ENCODE results near the gene MDH1B.
"Not testable (repeated sequence)": the region's sequence is repeated elsewhere in the genome, so short reads cannot be mapped to it uniquely, and the experiment has no call there.

Gene MDH1B

DNA sequence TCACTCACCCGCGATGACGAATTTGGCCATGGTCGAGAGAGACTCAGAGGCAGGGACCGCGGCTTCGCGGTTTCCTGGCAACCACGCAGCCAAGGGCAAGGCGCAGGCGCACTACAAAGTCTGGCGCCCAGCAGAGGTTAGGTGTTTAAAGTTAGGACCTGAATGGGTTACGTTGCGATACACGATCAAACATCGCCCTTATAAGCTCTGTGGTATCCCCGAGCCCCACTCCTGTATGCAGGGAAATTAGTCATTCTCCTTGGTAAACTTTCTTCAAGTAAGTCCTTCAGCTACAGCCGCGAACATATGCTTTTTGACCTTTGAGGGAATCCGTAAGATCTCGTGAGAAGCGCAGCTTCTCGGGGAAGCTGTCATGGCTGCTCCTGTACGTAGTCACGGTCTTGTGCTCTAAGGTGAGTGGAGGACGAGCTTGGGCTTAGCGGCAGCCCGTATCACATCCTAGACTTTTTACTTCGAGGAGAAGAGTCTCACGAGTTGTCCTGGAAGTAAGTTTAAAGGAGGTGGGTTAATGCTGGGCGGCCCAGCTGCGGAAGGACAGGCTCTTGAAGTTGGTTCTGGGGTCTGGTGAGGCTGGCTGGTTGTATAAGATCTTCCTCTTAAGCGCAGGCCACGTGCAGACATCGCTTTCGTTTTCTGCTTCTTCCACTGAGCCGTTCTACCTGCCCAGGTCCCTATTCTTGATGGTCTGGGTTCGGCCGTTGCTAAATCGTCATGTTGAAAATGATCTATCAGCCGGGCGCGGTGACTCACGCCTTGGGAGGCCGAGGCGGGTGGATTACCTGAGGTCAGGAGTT, at the start of gene MDH1B, which contains the start of gene FASTKD2:
TSS of gene MDH1B (minus strand) at position 87 of the 815 bp plus-strand sequence. CDS start at position 30, 57 bp downstream.
TSS of gene FASTKD2 (plus strand) at position 365 of the 815 bp plus-strand sequence. CDS start 1,088 bp downstream, outside the sequence.
- DNase-seq = peak; percentile 94

DNA sequence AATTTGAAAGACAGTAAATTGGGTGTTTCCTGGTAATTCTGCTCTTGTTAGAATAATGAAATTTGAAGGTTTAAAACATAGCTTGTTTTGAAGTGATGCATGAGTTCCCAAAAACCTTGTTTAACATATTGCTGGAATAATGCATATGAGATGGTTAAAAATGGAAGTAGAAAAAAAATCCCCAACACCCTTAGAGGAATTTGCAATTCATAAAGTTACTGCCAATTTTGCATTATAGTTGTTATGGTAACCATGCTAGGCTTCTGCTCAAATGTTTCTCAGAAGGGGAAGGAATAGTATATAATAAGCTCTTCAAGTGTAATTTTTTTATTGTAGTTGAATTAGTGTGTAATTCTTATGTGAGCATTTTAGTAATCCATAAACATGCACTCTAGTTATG, 49.4 kb upstream of the MDH1B start:
- no peak for DNase-seq

DNA sequence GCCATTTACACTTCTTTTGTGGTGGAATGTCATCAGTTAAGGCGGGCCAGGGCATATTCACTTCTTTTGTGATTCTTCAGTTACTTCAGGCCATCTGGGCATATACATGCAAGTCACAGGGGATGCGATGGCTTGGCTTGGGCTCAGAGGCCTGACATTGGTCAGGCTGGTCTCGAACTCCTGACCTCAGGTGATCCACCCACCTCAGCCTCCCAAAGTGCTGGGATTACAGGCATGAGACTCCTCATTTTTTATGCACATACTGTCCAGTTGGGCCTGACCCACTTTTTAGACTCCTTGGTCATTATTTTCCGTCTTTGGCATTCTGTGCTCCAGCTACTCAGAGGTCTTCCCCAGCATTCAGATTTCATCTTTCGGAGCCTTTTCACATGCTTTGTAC, 47.3 kb upstream of the MDH1B start:
- not testable (repeated sequence) for DNase-seq

DNA sequence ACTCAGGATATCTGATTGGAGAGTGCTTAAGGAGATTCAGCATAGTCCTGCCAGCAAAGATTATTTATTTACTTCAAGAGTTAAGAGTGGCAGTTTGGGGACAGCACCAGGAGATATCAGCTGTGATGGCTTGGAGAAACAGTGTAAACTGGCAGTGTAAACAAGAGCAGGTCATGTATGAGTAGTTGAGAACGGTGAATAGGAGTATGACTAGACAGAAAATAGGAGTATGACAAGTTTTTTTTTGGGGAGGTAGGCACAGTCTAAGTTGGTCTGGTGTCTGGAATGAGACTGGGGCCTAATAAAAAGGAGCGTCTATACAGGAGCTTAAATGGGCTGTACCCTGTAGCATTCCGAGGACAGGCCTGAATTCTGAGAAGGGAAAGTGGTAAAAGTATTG, 42.5 kb upstream of the MDH1B start:
- DNase-seq = not testable (repeated sequence)

DNA sequence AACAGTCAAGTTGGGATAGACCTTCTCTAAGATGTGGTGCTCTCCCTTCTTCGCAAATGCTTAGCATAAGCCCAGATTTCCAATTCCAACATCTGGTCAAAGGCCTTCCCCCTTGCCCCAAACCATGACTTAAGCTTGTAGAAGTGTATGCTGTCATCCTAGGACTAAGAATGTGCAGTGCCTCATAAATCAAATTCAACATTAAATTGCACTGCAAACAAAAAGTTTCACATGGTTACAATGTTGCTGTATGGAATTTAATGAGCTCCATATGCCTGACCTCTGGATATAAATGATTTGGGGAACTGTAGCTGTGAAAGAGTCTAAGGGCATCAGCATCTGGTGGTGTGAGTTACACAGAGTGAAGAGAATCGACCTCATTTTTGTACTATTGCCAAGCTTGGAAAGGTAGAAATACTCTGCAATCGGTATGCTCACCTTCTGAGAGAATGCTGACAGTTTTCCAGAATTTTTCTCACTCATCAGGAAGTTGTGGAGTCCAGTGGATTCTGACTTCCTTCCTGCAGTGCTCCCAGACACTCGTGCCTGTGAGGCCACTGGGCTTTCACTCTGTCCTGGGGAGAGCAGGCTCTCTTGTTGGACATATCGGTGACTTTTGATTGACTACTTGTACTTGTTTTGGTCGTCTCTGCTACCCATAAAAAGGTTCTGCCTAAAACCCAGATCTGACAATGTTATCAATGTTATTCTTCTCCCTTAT, 40.9 kb upstream of the MDH1B start:
- DNase-seq = peak; percentile 43

DNA sequence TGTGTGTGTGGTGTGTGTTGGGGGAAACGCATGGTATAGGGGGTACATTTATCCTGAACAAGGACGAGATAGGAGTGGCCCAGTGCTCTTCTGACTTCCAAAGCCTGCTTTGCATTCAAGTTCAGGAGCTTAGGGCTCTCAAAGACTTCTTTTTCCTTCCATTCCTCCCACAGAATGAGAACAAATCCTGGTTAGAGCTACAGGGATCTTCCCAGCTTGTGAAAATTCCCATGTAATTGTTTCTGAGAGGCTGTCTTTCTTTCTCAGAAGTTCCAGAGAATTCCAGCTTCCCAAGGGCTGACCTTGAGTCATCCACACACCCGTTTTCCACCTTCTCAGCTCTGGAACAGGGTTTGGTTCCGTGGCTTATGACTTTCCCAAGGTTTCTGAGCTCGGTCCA, 39.2 kb upstream of the MDH1B start:
- DNase-seq = no peak

DNA sequence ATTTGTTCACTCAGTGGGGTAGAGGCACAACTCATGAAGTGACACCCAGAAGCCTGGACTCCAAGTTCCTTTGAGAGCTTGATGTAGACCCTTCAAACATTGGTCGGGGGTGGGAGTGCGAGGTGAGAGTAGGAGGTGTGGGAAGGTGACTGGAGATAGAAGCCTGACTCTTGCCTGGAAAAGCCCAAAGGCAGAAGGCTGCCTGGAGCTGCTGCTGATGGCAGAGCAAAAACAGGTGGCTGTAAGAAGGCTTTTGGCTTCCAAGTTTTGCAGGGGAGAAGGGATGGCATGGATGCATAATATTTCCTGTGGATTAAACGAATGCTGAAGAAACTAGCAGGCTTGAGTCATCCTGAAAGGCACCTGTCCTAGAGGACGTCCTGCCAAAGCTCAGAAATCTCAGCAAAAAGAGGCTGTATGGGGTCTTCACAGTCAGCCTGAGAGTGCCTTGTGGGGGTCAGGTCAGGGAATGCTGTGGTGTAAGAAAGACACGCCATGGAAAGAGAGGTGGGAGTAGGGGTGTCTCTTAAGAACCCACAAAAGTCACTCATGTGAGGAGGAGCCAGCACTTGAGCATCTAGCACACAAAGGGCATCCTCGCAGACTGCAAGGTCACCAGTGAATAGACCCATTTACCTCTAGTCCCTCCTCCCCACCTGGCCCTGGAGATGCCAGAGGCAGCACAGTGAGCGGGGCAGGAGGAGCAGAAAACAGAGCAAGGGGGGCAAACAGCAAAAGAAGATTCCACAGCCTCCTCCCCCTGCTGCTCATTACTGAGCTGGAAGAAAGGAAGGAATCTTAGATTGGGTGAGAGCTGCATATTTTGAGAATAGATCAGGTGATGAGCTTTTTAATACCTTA, 37.8 kb upstream of the MDH1B start:
- no peak for DNase-seq

DNA sequence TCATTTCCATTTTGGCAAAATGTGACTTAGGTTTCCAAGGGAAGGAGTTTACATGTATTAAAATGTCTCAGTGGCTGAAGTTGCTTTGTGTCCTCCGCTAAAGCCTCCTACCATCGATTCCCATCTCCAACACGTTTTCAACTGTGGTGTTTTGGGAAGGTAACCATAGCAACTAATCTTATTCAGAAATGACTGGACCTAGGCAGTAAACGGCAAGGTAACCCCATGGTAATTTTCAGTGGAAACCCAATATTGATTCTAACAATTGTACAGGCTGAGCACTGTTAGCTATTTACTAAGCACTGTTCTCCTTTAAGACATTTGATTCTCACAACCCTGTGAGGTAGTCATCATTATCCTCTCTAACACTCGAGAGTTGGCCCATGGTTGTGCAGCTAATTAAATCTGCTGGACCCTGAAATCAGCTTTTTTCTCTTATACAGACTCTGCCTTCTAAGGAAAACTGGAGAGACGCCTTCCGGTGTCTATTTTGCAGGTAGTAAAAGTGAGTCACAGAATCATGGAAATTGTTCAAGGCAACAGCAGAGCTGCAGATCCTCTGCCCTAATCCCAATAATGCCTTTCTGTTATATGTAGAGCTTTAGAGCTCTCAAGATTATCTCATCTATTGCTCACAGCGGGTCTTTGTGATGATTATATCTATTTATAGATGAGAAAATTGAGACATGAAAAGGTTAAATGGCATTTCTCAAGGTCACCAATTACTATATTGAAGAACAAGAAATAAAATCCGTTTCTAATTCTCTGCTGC, 36.5 kb upstream of the MDH1B start:
- no peak for DNase-seq

DNA sequence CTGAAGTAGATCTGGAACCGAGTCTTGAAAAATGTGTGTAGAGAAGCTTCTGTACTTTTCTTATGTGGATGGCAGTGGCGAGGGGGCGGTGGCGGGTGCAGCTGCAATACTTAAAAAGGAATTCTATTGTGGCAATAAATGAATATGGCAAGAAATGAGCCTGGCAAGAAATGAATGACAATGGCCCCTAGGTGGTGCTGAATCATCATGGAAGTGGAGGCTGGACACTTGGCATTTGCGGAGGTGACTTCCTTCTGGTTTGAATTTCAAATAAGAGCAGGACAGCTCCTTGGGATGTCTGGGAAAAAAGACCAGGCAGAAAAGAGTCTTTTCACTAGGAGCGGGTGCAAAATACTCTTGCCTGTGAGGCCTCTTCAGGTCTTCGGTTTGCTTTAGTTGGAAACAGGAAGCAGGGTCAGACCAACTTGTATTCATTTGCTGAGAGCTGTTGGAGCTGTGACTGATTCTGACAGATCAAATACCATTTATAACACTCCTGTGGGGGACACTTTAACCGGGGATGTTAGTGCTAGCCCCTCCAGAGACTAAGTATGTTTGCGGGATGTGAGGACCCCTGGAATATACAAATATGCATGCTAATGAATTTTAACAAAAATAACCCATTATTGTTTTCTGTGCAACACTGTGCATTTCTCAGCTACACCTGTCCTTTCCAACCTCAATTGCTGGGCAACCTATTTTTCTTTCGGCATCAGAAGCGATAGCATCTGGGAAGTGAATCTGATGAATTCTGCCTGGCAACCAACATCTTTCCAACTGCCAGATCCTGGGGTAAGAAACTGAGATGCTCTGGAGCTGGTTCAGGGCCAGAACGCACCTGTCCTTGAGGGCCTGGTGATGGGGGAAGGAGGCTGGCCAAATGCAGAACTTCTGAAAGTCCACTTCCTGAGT, 35.6 kb upstream of the MDH1B start:
- DNase-seq = peak; percentile 84

DNA sequence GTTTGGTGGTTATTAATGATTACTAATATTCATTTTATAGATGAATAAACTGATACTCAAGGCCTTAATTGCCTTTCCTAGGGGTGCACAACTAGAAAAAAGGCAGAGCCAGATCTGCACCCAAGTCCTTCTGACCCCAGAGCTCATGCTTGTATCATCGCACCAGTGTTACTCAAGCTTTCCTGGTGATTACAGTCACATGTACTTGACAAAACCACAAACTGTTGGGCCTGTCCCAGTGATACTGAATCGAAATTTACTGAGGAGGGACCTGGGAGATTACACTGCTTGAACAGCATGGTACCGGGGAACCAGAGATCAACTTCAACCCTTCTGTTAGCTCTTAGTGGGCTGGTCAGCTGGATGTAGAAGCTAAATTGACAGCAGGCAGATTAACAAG, 34.0 kb upstream of the MDH1B start:
- DNase-seq = no peak

DNA sequence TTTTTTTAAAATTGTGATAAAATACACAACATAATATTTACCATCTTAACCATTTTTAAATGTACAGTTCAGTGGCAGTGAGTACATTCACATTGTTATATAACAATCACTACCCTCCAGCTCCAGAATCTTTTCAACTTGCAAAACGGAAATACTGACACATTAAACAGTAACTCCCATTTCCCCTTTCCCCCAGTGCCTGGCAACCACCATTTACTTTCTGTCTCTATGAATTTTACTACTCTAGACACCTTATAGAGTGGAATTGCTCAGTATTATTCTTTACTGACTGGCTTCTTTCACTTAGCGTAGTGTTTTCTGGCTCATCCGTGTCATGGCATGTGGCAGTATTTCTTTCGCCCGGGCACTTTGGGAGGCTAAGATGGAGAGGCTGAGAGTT, 32.9 kb upstream of the MDH1B start:
- no peak for DNase-seq

DNA sequence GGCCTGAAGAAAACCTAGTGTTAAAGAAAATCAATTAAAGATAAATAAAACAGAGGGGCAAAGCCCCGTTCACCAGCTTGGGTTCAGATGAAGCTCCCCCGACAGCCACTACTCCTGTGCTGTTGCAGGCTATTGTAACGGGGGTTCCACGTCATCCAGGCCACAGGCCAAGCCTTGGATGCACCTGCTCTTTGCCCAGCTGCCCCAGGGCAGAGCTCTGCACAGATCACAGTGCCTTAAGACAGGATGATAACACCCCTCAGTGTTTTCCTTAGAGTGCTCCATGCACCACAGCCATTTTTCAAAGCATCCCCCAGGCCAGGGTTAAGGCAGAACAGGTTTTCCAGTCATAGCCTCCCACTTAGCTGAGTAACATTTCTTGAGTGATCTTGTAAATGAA, 32.2 kb upstream of the MDH1B start:
- DNase-seq = no peak

DNA sequence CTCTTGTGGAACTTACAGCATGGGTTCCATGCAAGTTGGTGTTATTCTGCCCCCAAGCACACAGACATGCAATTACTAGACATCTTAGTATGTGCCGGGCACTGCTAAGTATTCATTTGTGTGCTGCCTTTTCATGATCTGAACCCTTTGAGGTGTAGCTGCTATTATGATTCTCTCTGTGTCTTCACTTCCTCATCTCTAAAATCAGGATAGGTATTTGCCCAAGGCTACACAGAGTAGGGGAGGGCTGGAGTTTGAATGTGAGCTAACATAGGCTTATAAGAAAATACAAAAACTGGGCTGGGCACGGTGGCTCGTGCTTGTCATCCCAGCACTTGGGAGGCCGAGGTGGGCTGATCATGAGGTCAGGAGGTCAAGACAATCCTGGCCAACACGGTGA, 27.5 kb upstream of the MDH1B start:
- no peak for DNase-seq

DNA sequence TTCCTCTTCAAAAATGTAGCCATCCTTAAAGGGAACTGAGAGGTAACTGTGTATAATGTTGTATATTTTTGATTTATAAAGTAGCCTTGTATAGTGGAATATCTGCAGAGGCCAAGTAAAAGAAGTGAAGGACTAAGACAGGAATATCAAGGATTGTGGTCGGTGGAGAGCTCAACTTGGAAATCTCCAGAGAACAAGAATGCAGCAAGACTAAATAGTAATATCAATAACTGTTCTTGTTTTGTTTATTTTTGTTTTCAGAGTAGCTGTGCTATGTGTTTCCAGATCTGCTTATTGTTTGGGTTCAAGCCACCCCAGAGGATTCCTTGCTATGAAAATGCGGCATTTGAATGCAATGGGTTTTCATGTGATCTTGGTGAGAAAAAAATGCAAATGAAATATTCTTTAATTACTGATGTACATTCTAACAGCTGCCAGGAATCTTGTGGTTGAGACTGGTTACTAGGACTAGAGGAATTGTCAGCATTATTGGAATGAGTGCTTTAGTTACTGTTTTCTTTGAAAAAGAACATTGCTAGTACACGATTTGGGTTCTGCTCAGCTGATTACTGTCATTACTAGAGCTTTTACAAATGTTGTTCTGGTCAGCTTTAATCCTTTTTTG, 25.3 kb upstream of the MDH1B start:
- DNase-seq = no peak

DNA sequence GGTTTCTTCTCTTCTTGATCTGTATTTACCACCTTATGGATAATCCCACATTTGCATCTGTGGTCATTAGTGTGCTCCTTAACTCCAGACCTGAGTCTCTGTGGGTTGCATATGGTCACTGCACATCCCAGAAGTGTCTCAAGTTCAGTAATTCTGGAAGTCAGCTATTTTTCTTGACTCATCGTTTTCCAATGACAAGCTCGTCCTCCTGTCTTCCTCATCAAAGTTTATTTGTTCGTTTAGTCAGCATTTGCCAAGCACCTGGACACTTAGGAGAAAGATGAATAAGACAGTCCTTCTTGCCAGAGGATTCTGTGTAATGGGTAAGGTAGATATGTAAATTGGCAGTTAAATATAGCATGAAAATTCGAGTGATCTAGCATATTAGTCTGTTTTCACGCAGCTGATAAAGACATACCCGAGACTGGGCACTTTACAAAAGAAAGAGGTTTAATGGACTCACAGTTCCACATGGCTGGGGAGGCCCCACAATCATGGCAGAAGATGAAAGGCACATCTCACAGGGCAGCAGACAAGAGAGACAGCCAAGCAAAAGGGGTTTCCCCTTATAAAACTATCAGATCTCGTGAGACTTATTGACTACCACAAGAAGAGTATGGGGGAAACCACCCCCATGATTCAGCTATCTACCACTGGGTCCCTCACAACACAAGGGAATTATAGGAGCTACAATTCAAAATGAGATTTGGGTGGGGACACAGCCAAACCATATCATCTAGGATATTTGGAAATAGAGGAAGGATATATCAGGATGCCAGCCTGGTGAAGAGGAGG, 19.6 kb upstream of the MDH1B start:
- DNase-seq = no peak

DNA sequence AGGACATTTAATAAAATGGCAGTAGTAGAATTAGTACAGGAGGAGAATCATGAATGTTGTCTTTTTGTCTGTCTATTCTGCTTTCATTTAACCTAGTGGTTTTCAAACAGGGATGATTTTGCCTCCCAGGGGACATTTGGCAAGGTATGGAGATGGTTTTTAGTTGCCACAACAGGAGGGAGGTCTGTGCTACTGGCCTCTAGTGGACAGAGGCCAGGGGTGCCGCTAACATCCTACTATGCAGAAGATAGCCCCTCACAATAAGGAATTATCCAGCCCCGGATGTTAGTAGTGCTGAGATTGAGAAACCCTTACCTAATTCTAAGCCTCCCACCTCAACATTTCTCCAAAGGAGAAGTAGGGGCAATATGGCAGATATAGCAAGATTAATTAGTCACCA, 18.6 kb upstream of the MDH1B start:
- no peak for DNase-seq

DNA sequence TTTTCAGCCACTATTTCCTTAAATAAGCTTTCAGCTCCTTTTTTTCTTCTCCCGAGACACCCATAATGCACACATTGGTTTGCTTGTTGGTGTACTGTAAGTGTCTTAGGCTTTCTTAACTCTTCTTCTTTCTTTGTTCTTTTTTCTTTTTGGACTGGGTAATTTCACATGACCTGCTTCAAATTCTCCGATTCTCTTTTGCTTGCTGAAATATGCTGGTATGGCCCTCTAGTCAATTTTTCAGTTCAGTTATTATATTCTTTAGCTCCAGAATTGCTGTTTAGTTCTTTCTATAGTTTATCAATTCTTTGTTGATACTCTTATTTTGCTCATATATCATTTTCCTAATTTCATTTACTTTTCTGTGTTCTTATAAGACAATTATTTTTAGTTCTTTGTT, 15.5 kb upstream of the MDH1B start:
- DNase-seq = no peak

DNA sequence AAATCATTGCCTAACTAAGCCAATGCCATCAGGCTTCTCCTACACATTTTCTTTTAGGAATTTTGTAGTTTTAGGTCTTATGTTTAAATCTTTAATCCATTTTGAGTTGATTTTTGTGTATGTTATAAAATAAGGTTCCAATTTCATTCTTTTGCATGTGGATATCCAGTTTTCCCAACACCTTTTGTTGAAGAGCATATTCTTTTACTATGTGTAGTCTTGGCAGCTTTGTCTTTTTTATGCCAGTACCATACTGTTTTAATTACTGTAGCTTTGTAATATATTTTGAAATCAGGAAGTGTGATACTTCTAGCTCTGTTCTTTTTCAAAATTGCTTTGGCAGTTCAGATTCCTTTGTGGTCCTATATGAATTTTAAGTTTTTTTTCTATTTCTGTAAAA, 11.3 kb upstream of the MDH1B start:
- no peak for DNase-seq

DNA sequence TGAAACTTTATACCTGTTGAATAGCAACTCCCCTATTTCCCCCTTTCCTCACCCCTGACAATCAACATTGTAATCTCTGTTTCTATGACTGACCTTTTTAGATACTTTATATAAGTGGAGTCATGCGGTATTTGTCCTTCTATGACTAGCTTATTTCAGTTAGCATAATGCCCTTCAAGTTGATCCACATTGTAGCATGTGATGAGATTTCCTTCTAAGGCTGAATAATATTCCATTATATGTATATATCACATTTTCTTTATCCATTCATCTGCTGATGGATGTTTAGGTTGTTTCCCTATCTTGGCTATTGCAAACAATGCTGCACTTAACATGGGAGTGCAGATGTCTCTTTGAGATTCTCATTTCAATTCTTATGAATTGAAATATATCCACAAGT, 9.7 kb upstream of the MDH1B start:
- no peak for DNase-seq

Measured in right hindlimb (tissue), 1 donor.